ENCODE results near the gene PPFIA2.

The PPFIA2 gene

DNA sequence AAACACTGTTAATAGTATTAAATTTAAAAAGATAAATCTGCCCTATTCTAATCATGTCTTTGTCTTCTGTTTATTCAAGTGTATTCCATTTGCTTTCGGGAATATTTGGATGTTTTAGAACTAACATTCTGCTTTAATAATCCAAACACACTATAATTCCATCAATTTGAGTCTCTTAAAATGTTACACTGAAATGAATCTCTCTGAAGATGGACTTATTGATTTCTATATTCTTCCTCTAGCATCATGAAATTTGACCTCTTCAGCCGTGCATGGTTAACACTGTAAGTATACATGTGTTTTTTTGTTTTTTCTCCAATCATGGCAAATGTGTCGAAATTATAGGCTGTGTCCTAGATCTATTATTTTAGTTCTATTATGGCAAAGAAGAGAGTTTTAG, 342.1 kb downstream of the PPFIA2 start:
- DNase-seq = no peak

DNA sequence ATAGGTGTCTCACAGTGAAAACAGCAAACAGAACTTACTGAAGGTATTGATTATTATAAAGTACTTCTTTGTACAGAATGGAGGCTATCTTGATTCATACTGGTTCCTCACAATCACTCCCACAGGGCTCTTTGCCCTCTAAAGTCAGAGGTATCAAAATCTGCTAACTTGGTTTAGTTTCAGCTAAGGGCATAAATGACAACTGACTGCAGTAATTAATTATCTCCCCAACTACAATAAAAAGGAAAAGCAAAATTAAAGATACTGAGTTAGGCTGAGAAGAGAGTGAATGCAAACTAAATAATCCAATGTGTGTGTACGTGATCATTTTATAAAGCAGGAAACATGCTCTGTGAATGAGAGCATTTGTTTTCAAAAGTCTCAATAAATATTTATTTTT, 342.6 kb downstream of the PPFIA2 start:
- no peak for DNase-seq

GRCh38 chr12:81414441-81414840, 344.7 kb downstream of the PPFIA2 start:
- DNase-seq = no peak

- DNase-seq = no peak
Observed at GRCh38 chr12:81412940-81413339, 346.2 kb downstream of the PPFIA2 start.

GRCh38 chr12:81403348-81403747, 355.8 kb downstream of the PPFIA2 start:
- DNase-seq = no peak

GRCh38 chr12:81401241-81401640, 357.9 kb downstream of the PPFIA2 start:
- DNase-seq = no peak

GRCh38 chr12:81400024-81400423, 359.1 kb downstream of the PPFIA2 start:
- DNase-seq = no peak

GRCh38 chr12:81395431-81395830, 363.7 kb downstream of the PPFIA2 start:
- no peak for DNase-seq

DNA sequence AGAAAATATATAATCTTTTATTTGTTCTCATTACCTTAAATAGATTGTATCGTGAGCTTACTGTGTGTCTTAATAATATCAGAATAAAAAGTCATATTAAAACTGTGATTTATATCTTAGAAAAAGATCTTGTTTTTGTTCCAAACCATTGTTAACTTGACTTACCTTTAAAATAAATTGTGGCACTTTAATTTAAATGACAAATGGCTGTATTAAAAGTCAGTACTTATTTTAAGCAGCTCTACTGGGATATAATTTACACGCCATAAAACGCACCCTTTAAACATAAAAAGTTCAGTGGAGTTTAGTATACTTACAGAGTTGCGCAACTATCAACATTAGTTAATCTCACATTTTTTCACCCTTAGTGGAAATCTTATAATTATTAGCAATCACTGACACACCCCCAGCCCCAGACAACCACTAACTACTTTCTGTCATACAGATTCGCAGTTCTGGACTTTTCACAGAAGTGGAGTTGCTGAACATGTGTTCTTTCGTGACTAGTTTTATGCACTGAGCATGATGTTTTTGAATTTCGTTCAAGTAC, 369.5 kb downstream of the PPFIA2 start:
- DNase-seq = no peak

DNA sequence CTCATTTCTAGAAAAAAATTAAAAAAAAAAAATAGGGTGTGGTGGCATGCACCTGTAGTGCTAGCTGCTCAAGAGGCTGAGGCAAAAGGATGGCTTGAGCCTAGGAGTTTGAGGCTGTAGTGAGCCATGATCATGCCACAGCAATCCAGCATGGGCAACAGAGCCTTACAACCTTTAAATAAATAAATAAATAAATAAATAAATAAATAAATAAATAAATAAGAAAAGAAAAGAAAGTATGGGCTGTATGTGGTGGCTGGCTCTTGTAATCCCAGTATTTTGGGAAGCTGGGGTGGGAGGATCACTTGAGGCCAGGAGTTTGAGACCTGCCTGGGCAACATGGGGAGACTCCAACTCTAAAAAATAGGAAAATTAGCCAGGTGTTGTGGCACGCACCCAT, 373.0 kb downstream of the PPFIA2 start:
- no peak for DNase-seq

DNA sequence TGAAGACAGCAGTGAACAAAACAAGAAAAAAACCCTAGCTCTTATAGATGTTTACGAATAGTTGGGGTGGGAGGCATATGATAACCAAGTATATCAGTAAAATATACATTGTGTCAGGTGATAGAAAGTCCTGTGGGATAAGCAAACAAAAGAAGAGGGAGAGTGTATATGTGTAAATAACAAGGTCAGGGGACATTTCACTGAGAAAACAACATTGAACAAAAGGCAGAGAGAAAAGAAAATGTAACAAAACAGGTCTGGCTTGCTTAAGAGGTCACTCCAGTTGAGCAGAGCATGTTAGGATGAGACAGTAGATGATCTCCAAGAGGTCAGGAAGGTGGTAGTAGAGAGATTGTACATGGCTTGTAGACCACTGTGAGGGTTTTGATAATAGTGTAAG, 377.2 kb downstream of the PPFIA2 start:
- no peak for DNase-seq

- DNase-seq = no peak
Observed at GRCh38 chr12:81378601-81379285, 380.4 kb downstream of the PPFIA2 start.

- DNase-seq = no peak
Observed at GRCh38 chr12:81377771-81378170, 381.4 kb downstream of the PPFIA2 start.

- DNase-seq = no peak
Observed at GRCh38 chr12:81375969-81376368, 383.2 kb downstream of the PPFIA2 start.

GRCh38 chr12:81370456-81370855, 388.7 kb downstream of the PPFIA2 start:
- no peak for DNase-seq

GRCh38 chr12:81369175-81369574, 390.0 kb downstream of the PPFIA2 start:
- DNase-seq = no peak

- DNase-seq = no peak
Observed at GRCh38 chr12:81365284-81365683, 393.9 kb downstream of the PPFIA2 start.

- no peak for DNase-seq
Observed at GRCh38 chr12:81360916-81361315, 398.2 kb downstream of the PPFIA2 start.

GRCh38 chr12:81359736-81360135, 399.4 kb downstream of the PPFIA2 start:
- DNase-seq = no peak

GRCh38 chr12:81354327-81354932, 404.7 kb downstream of the PPFIA2 start:
- DNase-seq = no peak

GRCh38 chr12:81350309-81350708, 408.8 kb downstream of the PPFIA2 start:
- no peak for DNase-seq

DNA sequence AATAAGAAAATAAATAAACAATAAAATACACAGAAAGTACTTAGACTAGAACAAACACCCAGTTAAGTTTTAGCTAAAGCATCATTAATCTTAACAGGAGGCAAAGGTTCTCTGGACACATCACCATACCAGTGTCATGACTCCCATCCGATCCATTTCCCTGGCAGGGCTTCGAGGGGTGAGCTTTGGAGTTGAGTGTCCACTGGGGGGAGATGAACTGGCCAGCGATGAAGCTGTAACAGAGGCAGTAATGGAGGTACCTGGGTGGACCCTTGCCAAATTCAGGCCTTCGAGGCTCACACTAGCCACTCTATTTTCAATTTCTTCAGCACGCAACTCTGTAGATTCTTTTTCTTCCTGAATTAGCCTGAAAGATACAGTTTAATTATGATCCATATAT, 411.7 kb downstream of the PPFIA2 start:
- no peak for DNase-seq

DNA sequence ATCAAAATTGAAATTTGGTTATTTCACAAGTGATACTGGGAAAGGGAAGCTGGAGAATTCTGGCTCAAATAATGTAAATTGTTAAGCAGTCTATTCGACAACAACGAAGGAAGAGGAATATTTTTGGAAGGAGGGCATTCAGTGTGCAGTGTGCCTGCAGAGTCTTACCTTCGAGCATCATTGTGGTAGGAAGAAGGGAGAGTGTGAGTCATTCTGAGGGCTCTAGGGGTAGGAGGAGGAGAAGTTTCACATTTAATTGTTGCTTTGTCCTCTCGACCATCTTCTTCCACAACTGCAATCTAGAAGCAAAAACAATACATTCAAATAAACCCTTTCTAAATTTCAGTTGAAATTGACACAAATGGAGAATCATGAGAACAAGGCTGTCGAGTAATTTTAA, 418.2 kb downstream of the PPFIA2 start:
- DNase-seq = no peak

DNA sequence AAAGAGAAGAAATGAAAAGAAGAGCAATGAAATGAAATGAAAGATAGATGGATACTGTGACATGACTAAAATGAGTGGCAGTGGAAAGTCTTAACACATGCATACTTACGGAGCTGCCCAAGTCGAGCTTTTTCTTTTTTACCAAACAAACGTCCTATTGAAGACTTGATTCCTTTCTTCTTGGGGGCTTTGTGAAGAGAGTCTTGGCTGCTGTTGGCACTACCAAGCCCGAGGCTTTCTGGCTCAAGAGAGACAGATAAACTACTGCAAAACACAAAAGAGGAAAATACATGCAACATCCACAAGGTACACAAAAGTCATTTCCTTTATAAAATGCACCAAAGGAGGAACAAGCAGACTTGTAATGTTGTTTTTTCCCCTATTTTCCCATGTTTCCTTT, 420.1 kb downstream of the PPFIA2 start:
- DNase-seq = no peak

- no peak for DNase-seq
Observed at GRCh38 chr12:81337886-81338285, 421.3 kb downstream of the PPFIA2 start.
